ENCODE measurements around the gene BMERB1.
"Not testable (repeated sequence)": the region's sequence is repeated elsewhere in the genome, so short reads cannot be mapped to it uniquely, and the experiment has no call there.

Gene BMERB1

GRCh38 chr16:15566095-15566494 lies 131.7 kb downstream of the BMERB1 start:
- DNase-seq, result no peak

GRCh38 chr16:15567823-15568222 lies 133.4 kb downstream of the BMERB1 start:
- DNase-seq, result no peak

GRCh38 chr16:15570666-15571065 lies 136.3 kb downstream of the BMERB1 start:
- DNase-seq, result not testable (repeated sequence)

GRCh38 chr16:15571557-15571956 lies 137.2 kb downstream of the BMERB1 start:
- no peak for DNase-seq

- peak; percentile 52 for DNase-seq
Measured at GRCh38 chr16:15572329-15573001, 138.1 kb downstream of the BMERB1 start.

- DNase-seq, result no peak
Measured at GRCh38 chr16:15573274-15573895, 139.0 kb downstream of the BMERB1 start.

GRCh38 chr16:15573896-15574613 lies 139.7 kb downstream of the BMERB1 start:
- DNase-seq, result not testable (repeated sequence)

- no peak for DNase-seq
Measured at GRCh38 chr16:15574614-15574948, 140.2 kb downstream of the BMERB1 start.

GRCh38 chr16:15575293-15576049 lies 141.1 kb downstream of the BMERB1 start:
- no peak for DNase-seq

GRCh38 chr16:15576960-15577958 lies 142.9 kb downstream of the BMERB1 start:
- no peak for DNase-seq

GRCh38 chr16:15578824-15579223 lies 144.4 kb downstream of the BMERB1 start:
- no peak for DNase-seq

GRCh38 chr16:15581127-15581815 lies 146.9 kb downstream of the BMERB1 start:
- no peak for DNase-seq

- DNase-seq, result no peak
Measured at GRCh38 chr16:15583526-15583925, 149.1 kb downstream of the BMERB1 start.

GRCh38 chr16:15585956-15586355 lies 151.6 kb downstream of the BMERB1 start:
- no peak for DNase-seq

GRCh38 chr16:15586716-15587115 lies 152.3 kb downstream of the BMERB1 start:
- DNase-seq, result no peak

- no peak for DNase-seq
Measured at GRCh38 chr16:15587152-15587825, 152.9 kb downstream of the BMERB1 start.

GRCh38 chr16:15592324-15592723 lies 157.9 kb downstream of the BMERB1 start:
- no peak for DNase-seq

GRCh38 chr16:15593235-15593634 lies 158.8 kb downstream of the BMERB1 start:
- no peak for DNase-seq

- no peak for DNase-seq
Measured at GRCh38 chr16:15594711-15595320, 160.4 kb downstream of the BMERB1 start.

GRCh38 chr16:15597135-15597534 lies 162.7 kb downstream of the BMERB1 start:
- DNase-seq, result no peak

All from stimulated activated CD4-positive, alpha-beta T cell treated with anti-CD3 and anti-CD28 coated beads, Interleukin-1b, Interleukin-23, amount 100 ng/mL, for 48 hours (primary cell).